ENCODE measurements around the gene CTRL.

CTRL gene

DNA sequence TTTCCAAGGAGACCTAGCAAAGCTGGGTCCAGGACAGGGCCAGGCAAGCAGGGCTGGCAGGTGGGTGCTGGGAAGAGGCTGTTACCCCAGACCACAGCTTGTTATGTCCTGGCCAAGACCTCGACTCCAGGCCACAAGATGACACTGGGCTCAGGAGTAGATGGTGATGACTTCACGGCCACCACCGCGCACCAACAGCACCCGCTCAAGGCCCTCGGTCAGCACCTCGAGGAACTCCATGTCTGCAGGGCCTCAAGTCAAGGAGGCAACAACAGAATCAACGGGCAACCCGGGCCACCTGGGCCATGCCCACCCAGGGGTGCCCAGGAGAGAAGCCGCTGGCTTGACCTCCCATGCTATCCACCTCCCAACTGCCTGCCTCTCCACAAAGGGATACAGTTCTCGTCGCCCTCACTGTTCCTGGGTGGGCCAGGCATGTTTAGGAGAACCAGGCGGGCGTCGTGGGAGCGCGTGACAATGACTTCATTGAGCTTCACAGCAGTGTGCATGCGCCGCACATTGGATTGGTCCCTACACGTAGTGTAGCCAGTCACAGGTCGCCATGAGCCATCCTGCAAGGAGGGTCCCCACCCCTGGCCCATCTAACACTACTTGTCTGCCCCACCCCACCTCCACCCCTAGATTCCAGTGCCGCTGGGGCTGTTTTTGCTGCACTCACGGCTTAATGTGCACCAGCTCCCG, 13.2 kb upstream of the CTRL start:
- no peak overlapping the region for H3K4me2 ChIP-seq
- H4K20me1 ChIP-seq = peaks cover 0 to 57% (median 0%) of the 10 kb centered on the region in 11 experiments; a peak in 7 of 22 replicates
- peaks cover 14 to 83% (median 66%) of the 10 kb centered on the region in 11 experiments; a peak in 21 of 22 replicates for H3K36me3 ChIP-seq
- no peak overlapping the region for H3K9ac ChIP-seq
- TF ChIP-seq Cebpa-rat (IDR thresholded peaks at IDR 0.05) = no peak
- no peak overlapping the region for H3K4me3 ChIP-seq
- H3K27me3 ChIP-seq = no peaks in the 10 kb centered on the region
- H3K4me1 ChIP-seq = peaks cover 15 to 39% (median 30%) of the 10 kb centered on the region in 10 experiments
- no peaks in the 10 kb centered on the region for H3K9me3 ChIP-seq (replicated peaks in 1 of 11)
- no peak overlapping the region for H3K27ac ChIP-seq

DNA sequence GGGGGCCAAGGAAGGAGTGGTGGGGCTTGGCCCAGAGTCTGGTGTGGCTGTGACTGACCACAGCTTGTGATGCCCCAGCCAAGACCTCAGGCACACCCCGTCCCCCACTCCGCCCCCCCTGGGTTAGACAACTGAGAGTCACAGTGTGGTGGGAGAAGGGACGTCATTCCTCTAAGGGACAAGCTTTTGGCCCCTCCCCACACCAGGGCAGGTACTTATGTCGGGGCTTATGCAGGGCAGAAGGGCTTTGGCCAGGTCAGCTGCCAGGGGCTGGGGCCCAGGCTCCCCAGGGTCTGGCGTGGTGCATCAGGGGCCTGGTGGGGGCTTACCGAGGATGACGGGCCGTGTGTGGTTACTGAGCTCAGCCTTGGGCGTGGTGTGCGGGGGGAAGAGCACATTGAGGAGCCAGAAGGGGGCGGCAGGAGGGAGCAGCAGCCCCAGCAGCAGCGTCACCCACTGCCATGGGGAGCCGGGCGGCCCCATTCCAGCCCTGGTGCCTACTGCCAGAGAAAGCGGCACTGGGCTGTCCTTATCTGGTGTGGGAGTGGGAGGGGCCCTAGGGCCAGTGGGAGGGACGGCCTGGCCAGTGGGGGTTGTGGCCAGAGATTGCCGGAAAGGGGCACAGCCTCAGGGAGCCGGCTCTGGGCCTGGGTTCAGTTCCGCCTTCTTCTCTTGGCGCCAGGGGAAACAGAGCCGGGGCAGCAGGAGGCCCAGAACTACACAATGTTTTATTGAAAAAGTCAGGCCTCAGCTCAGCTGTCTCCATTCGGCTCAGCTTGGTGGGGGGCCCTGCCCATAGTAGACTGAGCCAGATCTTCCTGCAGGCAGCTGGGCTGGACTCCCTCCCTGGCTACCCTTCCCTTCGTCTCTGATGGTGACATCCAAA, 12.2 kb upstream of the CTRL start, which contains the start of gene LCAT:
LCAT (minus strand) TSS at position 502 of the 886 bp plus-strand sequence; CDS start at position 483, 19 bp downstream.
- no peak for TF ChIP-seq Cebpa-rat (IDR thresholded peaks at IDR 0.05)
- no peak within 1 kb of the TSS for H3K27ac ChIP-seq
- peak within 1 kb of the TSS in 1 of 11 experiments; percentile 34; a peak in 1 of 22 replicates for H3K9ac ChIP-seq
- no peaks in the 10 kb centered on the region for H3K9me3 ChIP-seq (replicated peaks in 1 of 11)
- H3K36me3 ChIP-seq = peaks cover 14 to 83% (median 60%) of the 10 kb centered on the region in 11 experiments; a peak in 21 of 22 replicates
- peaks cover 17 to 48% (median 36%) of the 10 kb centered on the region in 10 experiments for H3K4me1 ChIP-seq
- H3K27me3 ChIP-seq = no peaks in the 10 kb centered on the region
- H4K20me1 ChIP-seq = peaks cover 0 to 52% (median 0%) of the 10 kb centered on the region in 11 experiments; a peak in 7 of 22 replicates
- H3K4me3 ChIP-seq = no peak within 1 kb of the TSS
- no peak within 1 kb of the TSS for H3K4me2 ChIP-seq

DNA sequence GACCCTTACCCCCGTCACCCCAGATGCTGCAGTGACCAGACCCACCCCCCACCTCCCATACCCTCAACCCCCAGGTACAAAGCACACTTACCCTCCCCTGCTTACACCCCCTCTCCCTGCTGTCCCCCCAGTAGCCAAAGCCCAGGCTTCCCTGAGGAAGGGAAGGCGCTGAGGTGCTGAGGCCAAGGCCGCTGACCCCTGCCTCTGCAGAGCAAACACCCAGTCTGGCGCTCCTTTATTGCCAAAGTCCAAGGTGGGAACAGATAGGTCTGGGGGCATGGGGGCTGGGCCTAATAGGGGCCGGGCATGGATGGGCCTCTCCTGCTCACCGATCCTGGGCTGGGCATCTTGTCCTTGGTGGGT, 11.6 kb upstream of the CTRL start:
- Histone ChIP-seq H3K36me3 (peaks cover 14 to 77% (median 53%) of the 10 kb centered on the region in 11 experiments; a peak in 21 of 22 replicates), H3K27ac (no peak overlapping the region), H3K9me3 (replicated peaks in 1 of 11) (no peaks in the 10 kb centered on the region), H3K9ac (no peak overlapping the region), H4K20me1 (peaks cover 0 to 52% (median 0%) of the 10 kb centered on the region in 11 experiments; a peak in 7 of 22 replicates), H3K4me2 (no peak overlapping the region), H3K4me1 (peaks cover 17 to 51% (median 36%) of the 10 kb centered on the region in 10 experiments), H3K27me3 (no peaks in the 10 kb centered on the region), H3K4me3 (no peak overlapping the region)
- no peak for TF ChIP-seq Cebpa-rat (IDR thresholded peaks at IDR 0.05)

DNA sequence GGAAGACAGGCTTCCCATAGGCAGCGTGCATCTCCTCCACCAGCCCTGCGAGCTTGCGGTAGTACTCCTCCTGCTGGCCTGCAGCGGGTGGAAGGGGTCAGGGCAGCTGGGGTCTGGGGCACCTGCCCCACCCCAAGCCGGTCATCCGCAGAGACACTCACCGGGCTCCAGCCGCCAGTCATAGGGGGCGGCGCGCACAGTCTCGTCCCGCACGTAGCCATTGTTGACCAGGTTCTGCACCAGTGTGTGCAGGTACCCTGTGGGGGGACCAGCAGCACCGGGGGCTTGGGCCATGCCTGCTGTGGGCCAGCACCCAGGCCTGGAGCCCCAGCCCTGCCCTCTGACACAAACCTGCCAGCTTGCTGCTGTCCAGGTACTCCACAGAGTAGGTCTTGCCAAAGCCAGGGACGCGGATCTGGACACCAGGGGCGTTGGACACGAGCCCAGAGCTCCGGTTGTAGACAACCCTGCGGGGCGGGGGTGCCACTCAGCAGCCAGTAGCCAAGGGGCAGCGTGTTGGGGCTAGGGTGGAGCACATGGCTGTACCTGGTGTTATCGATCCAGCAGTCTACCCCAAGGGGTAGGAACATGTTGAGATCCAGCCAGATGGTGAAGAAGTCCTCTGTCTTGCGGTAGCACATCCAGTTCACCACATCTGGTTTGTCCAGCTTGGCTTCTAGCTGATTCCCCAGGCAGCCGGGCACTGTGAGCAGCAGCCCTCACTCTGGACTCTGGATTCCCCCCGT, 11.0 kb upstream of the CTRL start:
- H3K9ac ChIP-seq = no peak overlapping the region
- H3K36me3 ChIP-seq = peaks cover 14 to 71% (median 49%) of the 10 kb centered on the region in 11 experiments; a peak in 21 of 22 replicates
- no peak overlapping the region for H3K27ac ChIP-seq
- H4K20me1 ChIP-seq = peaks cover 0 to 47% (median 0%) of the 10 kb centered on the region in 11 experiments; a peak in 7 of 22 replicates
- H3K4me1 ChIP-seq = peaks cover 23 to 55% (median 40%) of the 10 kb centered on the region in 10 experiments
- H3K4me3 ChIP-seq = no peak overlapping the region
- peak overlapping the region in 4 of 11 experiments; percentile 15 to 55 (median 40); a peak in 5 of 22 replicates for H3K4me2 ChIP-seq
- TF ChIP-seq Cebpa-rat (IDR thresholded peaks at IDR 0.05) = no peak
- no peaks in the 10 kb centered on the region for H3K27me3 ChIP-seq
- no peaks in the 10 kb centered on the region for H3K9me3 ChIP-seq (replicated peaks in 1 of 11)

DNA sequence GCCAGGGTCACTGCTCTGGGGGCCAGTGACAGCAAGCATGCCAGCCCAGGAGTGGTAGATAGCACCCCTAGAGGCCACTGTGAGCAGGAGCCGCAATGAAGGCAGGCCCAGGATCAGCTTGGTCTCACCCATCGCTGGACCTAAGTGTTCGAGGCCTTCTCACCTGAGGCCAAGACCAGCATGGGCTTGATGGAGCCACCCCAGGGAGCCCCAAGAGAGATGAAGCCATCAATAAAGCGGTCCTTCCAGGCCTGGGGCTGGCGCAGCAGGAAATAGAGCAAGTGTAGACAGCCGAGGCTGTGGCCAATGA, 10.5 kb upstream of the CTRL start:
- Histone ChIP-seq H3K9me3 (replicated peaks in 1 of 11) (no peaks in the 10 kb centered on the region), H3K27me3 (no peaks in the 10 kb centered on the region), H3K4me1 (peaks cover 28 to 60% (median 45%) of the 10 kb centered on the region in 10 experiments), H3K27ac (0 out of 22 replicates have a peak overlapping the region, but pooled peaks of 1 of the 11 experiments have one; percentile 7), H3K4me3 (no peak overlapping the region), H4K20me1 (peaks cover 0 to 42% (median 0%) of the 10 kb centered on the region in 11 experiments; a peak in 7 of 22 replicates), H3K9ac (no peak overlapping the region), H3K4me2 (peak overlapping the region in 9 of 11 experiments; percentile 15 to 58 (median 40); a peak in 15 of 22 replicates), H3K36me3 (peaks cover 14 to 66% (median 44%) of the 10 kb centered on the region in 11 experiments; a peak in 21 of 22 replicates)
- TF ChIP-seq Cebpa-rat (IDR thresholded peaks at IDR 0.05) = no peak

DNA sequence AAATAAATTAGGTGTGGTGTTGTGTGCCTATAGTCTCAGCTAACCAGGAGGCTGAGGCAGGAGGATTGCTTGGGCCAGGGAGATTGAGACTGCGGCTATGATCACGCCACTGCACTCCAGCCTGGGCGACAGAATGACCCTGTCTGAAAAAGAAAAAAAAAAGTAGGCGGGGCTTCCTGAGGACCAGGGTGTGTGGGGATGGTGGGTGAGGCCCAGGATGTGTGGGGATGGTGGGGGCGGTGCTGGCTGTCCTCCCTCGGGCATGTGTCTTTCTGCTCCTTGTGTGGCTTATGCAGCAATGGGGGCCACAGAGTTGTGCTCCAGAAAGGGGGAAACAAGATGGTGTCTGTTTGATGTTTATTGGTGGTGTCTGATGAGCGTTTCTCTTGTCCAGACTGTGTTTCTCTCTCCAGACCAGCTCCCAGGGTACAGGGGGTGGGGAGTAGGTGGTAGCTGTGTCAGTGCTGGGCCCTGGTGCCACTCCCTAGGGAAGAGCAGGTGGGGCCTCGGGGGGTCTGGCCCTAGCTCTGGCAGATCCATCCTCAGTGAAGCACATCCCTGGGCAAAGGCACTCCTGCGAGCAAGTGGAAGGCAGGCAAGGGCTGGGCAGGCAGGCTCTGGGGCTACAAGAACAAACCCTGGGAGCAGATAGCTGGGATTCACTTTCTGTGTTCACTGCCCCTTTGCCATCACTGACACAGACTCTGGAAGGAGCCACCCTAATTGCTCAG, 10.0 kb upstream of the CTRL start:
- Histone ChIP-seq H3K9me3 (replicated peaks in 1 of 11) (no peaks in the 10 kb centered on the region), H3K4me2 (peak overlapping the region; percentile 8 to 58 (median 40); a peak in 19 of 22 replicates), H3K36me3 (peaks cover 11 to 61% (median 39%) of the 10 kb centered on the region in 11 experiments; a peak in 21 of 22 replicates), H4K20me1 (peaks cover 0 to 37% (median 0%) of the 10 kb centered on the region in 11 experiments; a peak in 7 of 22 replicates), H3K4me3 (no peak overlapping the region), H3K4me1 (peaks cover 31 to 58% (median 45%) of the 10 kb centered on the region in 10 experiments), H3K27ac (0 out of 22 replicates have a peak overlapping the region, but pooled peaks of 1 of the 11 experiments have one; percentile 7), H3K9ac (no peak overlapping the region; a peak in 1 of 22 replicates), H3K27me3 (no peaks in the 10 kb centered on the region)
- no peak for TF ChIP-seq Cebpa-rat (IDR thresholded peaks at IDR 0.05)

DNA sequence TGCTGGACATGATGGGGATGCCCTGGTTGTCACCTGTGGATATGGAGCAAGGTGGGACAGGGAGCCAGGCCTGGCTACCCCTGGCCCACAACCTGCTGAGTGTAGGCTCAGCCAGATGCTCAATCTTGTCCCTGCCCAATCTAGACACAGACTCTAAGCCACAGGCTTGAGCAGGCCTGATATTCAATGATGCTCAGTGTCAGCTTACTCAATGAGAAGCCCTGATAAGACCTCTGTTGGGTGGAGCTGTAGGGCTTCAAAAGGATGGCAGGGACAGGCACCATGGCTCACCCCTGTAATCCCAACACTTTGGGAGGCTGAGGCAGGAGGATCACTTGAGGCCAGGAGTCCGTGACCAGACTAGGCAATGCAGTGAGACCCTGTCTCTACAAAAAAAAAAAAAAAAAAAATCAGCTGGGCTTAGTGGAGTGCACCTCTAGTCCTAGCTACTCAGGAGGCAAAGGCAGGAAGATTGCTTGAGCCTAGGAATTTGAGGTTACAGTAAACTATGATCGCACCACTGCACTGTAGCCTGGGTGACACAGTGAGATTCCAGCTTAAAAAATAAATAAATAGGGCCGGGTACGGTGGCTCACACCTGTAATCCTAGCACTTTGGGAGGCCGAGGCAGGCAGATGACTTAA, 8.9 kb upstream of the CTRL start:
- peaks cover 3 to 50% (median 28%) of the 10 kb centered on the region in 11 experiments; a peak in 20 of 22 replicates for H3K36me3 ChIP-seq
- peak overlapping the region in 1 of 11 experiments; percentile 18; a peak in 1 of 22 replicates for H3K9ac ChIP-seq
- peaks cover 32 to 54% (median 43%) of the 10 kb centered on the region in 10 experiments for H3K4me1 ChIP-seq
- H3K27me3 ChIP-seq = no peaks in the 10 kb centered on the region
- no peak for TF ChIP-seq Cebpa-rat (IDR thresholded peaks at IDR 0.05)
- peak overlapping the region; percentile 10 to 60 (median 52); a peak in 19 of 22 replicates for H3K4me2 ChIP-seq
- H3K4me3 ChIP-seq = no peak overlapping the region
- H3K9me3 ChIP-seq (replicated peaks in 1 of 11) = no peaks in the 10 kb centered on the region
- peaks cover 0 to 33% (median under 1%) of the 10 kb centered on the region in 11 experiments; a peak in 12 of 22 replicates for H4K20me1 ChIP-seq
- no peak overlapping the region for H3K27ac ChIP-seq

All from BLaER1 treated with 17β-estradiol and CSF1 and Interleukin-3, amounts not matched to agents 10 nM and 100 nM (cell line).